Pulmonary artery endothelial cell (primary cell): ENCODE results near the gene TMEM126B. TPM values are rescaled to one million over a fixed set of nuclear protein-coding genes. Genes with fewer than 3 reads are reported as not detected.
"Not testable (repeated sequence)": the region's sequence is repeated elsewhere in the genome, so short reads cannot be mapped to it uniquely, and the experiment has no call there.

ENCODE experiments used
- DNase-seq: peaks from one replicate; pipeline ENCODE4 v3.0.0-alpha.2; 2011; ENCODE audit warnings: low read depth, low spot score
- total RNA-seq: library from RNA; depleted of rRNA; stranded (reverse); fragments of >200 nt; gene quantifications from 2 replicates; pipeline ENCODE4 v1.2.3, GENCODE V29; 2014

The TMEM126B gene
- total RNA-seq, 1 donor from 2014 or later, result 53.0 TPM

DNA sequence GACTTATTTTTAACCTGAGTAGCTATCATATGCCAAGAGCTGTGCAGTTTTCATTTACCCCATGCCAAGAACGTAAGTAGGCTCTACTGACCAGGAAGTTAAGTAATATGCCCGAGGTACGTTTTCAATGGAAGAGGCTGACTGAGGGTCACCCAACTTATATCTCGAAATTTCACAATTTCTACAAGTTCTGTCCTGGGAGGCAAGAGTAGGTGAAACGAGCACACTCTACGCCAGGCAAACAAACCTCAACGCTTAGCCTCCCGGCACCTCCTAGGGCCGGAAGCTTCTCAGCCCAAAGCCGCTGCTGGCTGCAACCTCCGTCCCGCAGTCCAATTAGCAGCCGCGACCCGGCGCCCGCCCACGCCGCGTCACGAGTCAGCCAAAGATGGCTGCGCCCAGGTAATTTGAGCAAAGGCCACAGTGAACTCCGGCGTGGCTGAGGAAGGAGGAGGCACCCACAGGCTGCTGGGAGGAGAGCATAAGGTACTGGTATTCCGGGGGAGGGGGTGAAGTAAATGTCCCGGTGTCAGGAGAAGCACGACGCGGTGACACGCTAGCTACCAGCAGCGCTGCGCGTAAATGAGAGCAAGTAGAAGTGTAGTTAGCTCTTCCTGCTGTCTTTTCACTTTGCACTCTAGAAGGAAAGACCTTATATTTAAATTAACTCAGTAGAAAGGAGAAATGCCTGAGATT, 19.4 kb downstream of the TMEM126B start, which contains the start of gene TMEM126A:
Gene TMEM126A, plus strand, starts transcription at position 364 of the 696 bp plus-strand sequence. CDS start 2,289 bp downstream, outside the sequence.
- no peak for DNase-seq

DNA sequence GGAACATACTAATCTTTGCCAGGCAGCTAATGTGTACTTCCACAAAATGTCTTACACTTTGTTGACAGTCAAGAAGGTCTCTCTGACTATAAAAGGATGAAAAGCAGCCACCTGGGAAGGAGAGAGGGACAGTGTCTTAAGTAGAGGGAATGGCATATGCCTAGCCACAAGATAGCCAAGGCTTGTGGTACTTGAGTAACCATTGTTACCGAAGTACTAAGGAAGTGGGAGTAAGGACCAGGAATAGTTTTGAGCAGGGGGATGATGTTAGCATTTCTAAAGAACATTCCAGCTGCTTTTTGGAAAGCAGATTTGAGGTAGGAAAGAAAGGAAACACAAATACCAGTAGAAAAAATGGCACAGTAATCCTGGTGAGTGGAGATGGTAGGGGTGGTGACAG, 22.7 kb downstream of the TMEM126B start:
- no peak for DNase-seq

GRCh38 chr11:85652786-85653447, 24.5 kb downstream of the TMEM126B start:
- no peak for DNase-seq

- DNase-seq, result not testable (repeated sequence)
Measured at GRCh38 chr11:85654343-85654742, 25.9 kb downstream of the TMEM126B start.

- no peak for DNase-seq
Measured at GRCh38 chr11:85656777-85657176, 28.4 kb downstream of the TMEM126B start.

- no peak for DNase-seq
Measured at GRCh38 chr11:85658180-85658579, 29.8 kb downstream of the TMEM126B start.

DNA sequence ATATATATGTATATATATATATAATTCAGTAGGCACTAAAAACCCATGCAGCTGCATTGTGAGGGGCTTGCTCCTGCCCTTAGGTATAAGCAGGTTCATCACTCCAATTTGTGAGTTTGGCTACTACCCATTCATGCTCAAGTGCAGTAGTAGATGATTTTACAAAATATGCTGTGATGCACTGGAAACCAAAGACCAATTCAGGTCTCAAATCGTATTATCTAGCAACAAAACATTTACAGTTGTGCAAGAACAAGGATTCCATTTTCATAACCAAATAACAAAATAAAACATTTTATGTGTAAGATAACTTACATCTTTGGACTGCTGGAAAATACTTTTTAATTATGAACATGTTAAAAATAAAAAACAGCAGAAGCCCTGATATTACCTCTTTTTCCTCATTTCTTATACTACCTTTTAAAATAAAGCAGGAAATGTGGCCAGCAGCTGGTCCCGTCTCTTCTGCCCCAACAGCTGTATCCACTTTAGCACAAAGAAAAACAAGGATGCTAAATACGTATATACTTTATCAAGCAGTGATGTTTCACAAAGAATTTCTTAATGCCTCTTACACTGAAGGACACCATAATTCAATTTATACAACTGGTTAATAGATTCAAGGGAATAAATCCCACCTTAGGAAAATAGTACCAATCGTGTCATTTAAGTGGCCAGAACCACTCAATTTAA, 33.7 kb downstream of the TMEM126B start:
- DNase-seq, result no peak

- DNase-seq, result no peak
Measured at GRCh38 chr11:85663080-85663752, 34.8 kb downstream of the TMEM126B start.

GRCh38 chr11:85663753-85664614, 35.6 kb downstream of the TMEM126B start:
- no peak for DNase-seq

GRCh38 chr11:85664615-85665481, 36.5 kb downstream of the TMEM126B start, which contains the start of gene CREBZF:
TSS of gene CREBZF (minus strand) at chr11:85665129. CDS start at chr11:85664875, 254 bp downstream.
- peak; percentile 77 for DNase-seq

DNA sequence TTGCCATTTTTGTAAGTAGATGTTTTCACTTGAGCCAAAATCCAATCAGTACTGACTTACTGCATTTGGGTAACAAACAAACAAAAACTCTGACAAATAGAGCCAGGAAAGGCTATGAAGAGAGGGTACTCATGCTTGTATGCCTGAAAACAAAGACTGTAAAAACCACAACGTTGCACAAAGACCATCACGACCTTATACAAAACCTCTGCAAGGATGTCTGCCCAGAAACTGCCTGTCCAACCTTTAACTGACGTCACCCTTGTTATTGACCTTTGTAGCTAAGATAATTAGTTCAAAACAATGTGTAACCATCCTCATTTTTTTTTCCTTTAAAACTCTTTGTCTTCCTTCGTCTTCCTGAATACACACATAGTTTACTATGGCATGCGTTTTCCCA, 37.3 kb downstream of the TMEM126B start:
- DNase-seq, result no peak

GRCh38 chr11:85666687-85667086, 38.3 kb downstream of the TMEM126B start:
- no peak for DNase-seq

DNA sequence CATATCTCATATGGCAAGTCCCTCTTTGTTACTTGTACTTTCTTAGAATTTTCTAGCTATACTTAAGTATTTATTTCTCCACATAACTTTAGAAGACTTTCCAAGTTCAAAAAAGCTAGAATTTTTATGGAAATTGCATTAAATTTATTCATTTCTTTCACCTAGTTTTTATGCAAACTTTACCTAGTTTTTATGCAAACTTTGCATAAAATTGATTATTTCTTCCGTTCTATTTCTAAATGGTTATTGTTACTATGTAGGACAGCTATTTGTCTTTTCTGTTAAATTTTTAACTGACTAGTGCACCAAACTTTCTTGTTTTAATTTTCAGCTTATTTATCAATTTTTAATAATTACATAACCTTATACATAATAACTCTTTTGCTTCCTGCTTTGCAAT, 39.8 kb downstream of the TMEM126B start:
- no peak for DNase-seq

GRCh38 chr11:85670949-85671663, 42.7 kb downstream of the TMEM126B start:
- DNase-seq, result not testable (repeated sequence)

DNA sequence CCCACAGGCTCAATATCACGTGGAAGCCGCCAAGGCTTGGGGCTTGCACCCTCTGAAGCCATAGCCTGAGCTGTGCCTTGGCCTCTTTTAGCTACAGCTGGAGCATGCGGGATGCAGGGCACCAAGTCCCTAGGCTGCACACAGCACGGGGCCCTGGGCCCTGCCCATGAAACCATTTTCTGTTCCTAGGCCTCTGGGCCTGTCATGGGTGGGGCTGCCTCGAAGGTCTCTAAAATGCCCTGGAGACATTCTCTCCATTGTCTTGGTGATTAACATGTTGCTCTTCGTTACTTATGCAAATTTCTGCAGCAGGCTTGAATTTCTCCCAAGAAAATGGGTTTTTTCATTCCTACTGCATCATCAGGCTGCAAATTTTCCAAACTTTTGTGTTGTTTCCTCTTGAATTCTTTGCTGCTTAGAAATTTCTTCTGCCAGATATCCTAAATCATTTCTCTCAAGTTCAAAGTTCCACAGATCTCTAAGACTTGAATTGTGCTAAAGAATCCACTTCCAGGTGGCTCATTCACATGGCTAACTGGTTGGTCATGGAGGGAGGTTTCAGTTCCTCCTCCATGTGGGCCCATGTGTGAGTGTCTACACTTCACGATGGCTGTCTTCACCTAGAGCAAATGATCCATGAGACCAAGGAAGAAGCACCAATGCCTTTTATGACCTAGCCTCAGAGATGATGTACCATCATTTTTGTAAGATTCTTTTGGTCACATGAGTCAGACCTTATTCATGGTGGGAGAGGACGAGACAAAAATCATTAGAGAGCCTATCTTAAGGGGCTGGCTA, 43.9 kb downstream of the TMEM126B start:
- DNase-seq, result no peak

DNA sequence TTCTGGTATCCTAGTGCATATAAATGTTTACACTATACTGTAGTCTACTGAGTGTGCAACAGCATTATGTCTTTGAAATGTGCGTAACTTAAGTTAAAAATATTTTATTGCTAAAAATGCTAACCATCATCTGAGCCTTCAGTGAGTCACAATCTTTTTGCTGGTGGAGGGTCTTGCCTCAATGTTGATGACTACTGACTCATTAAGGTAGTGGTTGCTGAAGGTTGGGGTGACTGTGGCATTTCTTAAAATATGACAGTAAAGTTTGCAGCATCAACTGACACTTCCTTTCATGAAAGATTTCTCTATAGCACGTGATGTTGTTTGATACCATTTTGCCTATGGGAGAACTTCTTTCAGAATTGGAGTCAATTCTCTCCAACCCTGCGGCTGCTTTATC, 45.0 kb downstream of the TMEM126B start:
- DNase-seq, result no peak

GRCh38 chr11:85679576-85679975, 51.2 kb downstream of the TMEM126B start:
- DNase-seq, result no peak

DNA sequence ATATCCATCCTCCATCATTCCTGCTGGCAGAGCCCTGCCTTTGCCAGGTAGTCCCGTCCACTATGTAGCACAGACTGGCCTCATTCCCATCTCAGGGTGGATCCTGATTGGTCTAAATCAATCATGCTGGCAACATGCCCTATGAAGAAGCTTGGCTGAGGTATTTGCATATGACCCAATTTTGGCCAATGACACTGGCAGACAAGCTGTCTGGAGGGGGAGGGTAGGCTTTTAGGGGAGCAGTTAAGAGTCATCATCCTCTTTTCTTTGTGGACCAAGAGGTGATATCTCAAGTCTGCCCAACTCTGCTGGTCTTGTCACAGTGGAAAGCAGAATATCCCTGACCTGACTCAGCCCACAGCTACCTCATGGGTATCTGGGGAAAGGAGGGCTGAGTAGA, 52.5 kb downstream of the TMEM126B start:
- no peak for DNase-seq
